B cell (primary cell): Measurements from ENCODE around the gene CXXC5. TPM values are rescaled to one million over a fixed set of nuclear protein-coding genes. Genes with fewer than 3 reads are reported as not detected.
A peak's percentile ranks its signal among the peaks of the same experiment; 100 is the strongest.

Experiments
- ATAC-seq: fragments of 200-7000 bp; cut with Tn5 transposase; one replicate; pipeline ENCODE4 v1.10.0; 2021; ENCODE audit warnings: low read depth, mild to moderate bottlenecking, moderate number of reproducible peaks, moderate library complexity
- CTCF ChIA-PET: fragments of 350-600 bp; sonication (Branson Sonifier 250); formaldehyde crosslinking; loops from one replicate; lab custom pipeline; 2021; ENCODE audit warnings: antibody characterized with exemption, inconsistent platforms; lab: Charles Lee
- POLR2A ChIA-PET: fragments of 350-600 bp; sonication (Branson Sonifier 250); formaldehyde crosslinking; loops from one replicate; lab custom pipeline; 2021; ENCODE audit warnings: antibody characterized with exemption; lab: Charles Lee
- DNase-seq: peaks from one replicate; pipeline ENCODE4 v3.0.0; 2013
- H2AFZ ChIP-seq: 2 replicates; pipeline ENCODE4 v1.6.1; 2012; ENCODE audit warnings: mild to moderate bottlenecking, low read depth, low read length; ENCODE audit not compliant: insufficient read depth, poor library complexity, severe bottlenecking
- H3K27ac ChIP-seq, 2 donors: 1 replicate in 1 of 2; 2 replicates in 1 of 2; pipeline ENCODE4 v1.5.1; 2012 to 2013; ENCODE audit warnings: low read length in 2 of 2, mild to moderate bottlenecking in 2 of 2, moderate library complexity in 1 of 2
- H3K27me3 ChIP-seq, 4 experiments: fragments of 200-600 bp in 1 of 4; sonication (generic) in 1 of 4; replicated peaks in 1 of 4; 1 replicate in 2 of 4; 2 replicates in 2 of 4; pipeline versions ENCODE4 v1.6.1 to v1.7.0; 2013 to 2016; ENCODE audit warnings: low read length in 3 of 4, mild to moderate bottlenecking in 2 of 4, mixed read lengths in 1 of 4, moderate library complexity in 1 of 4; ENCODE audit not compliant: insufficient read depth in 4 of 4, control insufficient read depth in 3 of 4; ENCODE audit errors: control extremely low read depth in 1 of 4
- H3K36me3 ChIP-seq, 2 experiments: replicated peaks in 1 of 2; 1 replicate in 1 of 2; 2 replicates in 1 of 2; pipeline versions ENCODE4 v1.6.1 to v1.7.1; 2013; ENCODE audit warnings: low read length in 1 of 2; ENCODE audit not compliant: insufficient read depth in 2 of 2, control insufficient read depth in 1 of 2; ENCODE audit errors: control extremely low read depth in 1 of 2, extremely low read depth in 1 of 2
- H3K4me1 ChIP-seq, 2 donors: fragments of 200-600 bp in 1 of 2; sonication (generic) in 1 of 2; 1 replicate in 1 of 2; 2 replicates in 1 of 2; pipeline versions ENCODE4 v1.5.1 to v1.6.1; 2013 to 2017; ENCODE audit warnings: low read length in 2 of 2; ENCODE audit not compliant: control insufficient read depth in 2 of 2, insufficient read depth in 2 of 2
- H3K4me2 ChIP-seq: replicated peaks from 2 replicates; pipeline ENCODE3; 2012; ENCODE audit warnings: mild to moderate bottlenecking, low read depth, low read length; ENCODE audit not compliant: poor library complexity, severe bottlenecking
- H3K4me3 ChIP-seq, 5 experiments: fragments of 200-600 bp in 1 of 5; sonication (generic) in 1 of 5; 1 replicate in 3 of 5; 2 replicates in 2 of 5; pipeline versions ENCODE4 v1.5.1 to v1.7.0; 2011 to 2016; ENCODE audit warnings: low read length in 4 of 5, mild to moderate bottlenecking in 4 of 5, low read depth in 2 of 5, control low read depth in 1 of 5, moderate library complexity in 1 of 5; ENCODE audit not compliant: insufficient read depth in 1 of 5; ENCODE audit errors: control extremely low read depth in 1 of 5, extremely low read depth in 1 of 5
- H3K79me2 ChIP-seq: fragments of 200-600 bp; sonication (generic); one replicate; pipeline ENCODE4 v1.6.0; 2016; ENCODE audit warnings: low read length; ENCODE audit not compliant: control insufficient read depth, insufficient read depth
- H3K9ac ChIP-seq: fragments of 200-600 bp; sonication (generic); 2 replicates; pipeline ENCODE4 v1.6.1; 2017; ENCODE audit warnings: mild to moderate bottlenecking, low read length, moderate library complexity
- H3K9me3 ChIP-seq, 3 donors: one replicate each; pipeline versions ENCODE4 v1.6.1 to v1.7.1; 2013; ENCODE audit warnings: low read length in 2 of 3; ENCODE audit not compliant: control insufficient read depth in 2 of 3, insufficient read depth in 1 of 3; ENCODE audit errors: control extremely low read depth in 1 of 3
- H4K20me1 ChIP-seq: 2 replicates; pipeline ENCODE4 v1.6.0; 2012; ENCODE audit warnings: mild to moderate bottlenecking, low read length; ENCODE audit not compliant: insufficient read depth, control insufficient read depth, poor library complexity, severe bottlenecking
- H3K27ac Mint-ChIP-seq: one replicate; pipeline ENCODE4 v1.8.0; 2021; ENCODE audit warnings: mixed read lengths
- H3K27me3 Mint-ChIP-seq: one replicate; pipeline ENCODE4 v1.8.0; 2021; ENCODE audit warnings: mixed read lengths
- H3K4me1 Mint-ChIP-seq: one replicate; pipeline ENCODE4 v1.8.0; 2021; ENCODE audit warnings: mixed read lengths
- H3K4me3 Mint-ChIP-seq: one replicate; pipeline ENCODE4 v1.8.0; 2021; ENCODE audit warnings: mixed read lengths
- H3K9me3 Mint-ChIP-seq: one replicate; pipeline ENCODE4 v1.8.0; 2022; ENCODE audit warnings: mixed read lengths; ENCODE audit not compliant: insufficient read depth
- CTCF ChIP-seq: fragments of 200-600 bp; IDR thresholded peaks from one replicate; pipeline ENCODE4 v1.8.0; 2022; ENCODE audit warnings: antibody characterized with exemption, mild to moderate bottlenecking
- EZH2 ChIP-seq: IDR thresholded peaks from 2 replicates; pipeline ENCODE4 v1.6.1; 2012; ENCODE audit warnings: borderline replicate concordance, low read depth, mild to moderate bottlenecking, moderate library complexity, low read length; ENCODE audit not compliant: insufficient read depth, poor library complexity, severe bottlenecking
- WGBS: methylation state at CpG from one replicate; pipeline ENCODE4 v1.1.5; 2013; ENCODE audit warnings: missing lambda C conversion rate; ENCODE audit not compliant: insufficient coverage; 5-methylcytosine and 5-hydroxymethylcytosine counted together
- intact Hi-C: fragments of 100-400 bp; cut with micrococcal nuclease; formaldehyde crosslinking; loops from one replicate; pipeline ENCODE4 v1.10.0; 2022
- polyA plus RNA-seq: library from polyadenylated mRNA; depleted of rRNA; stranded (reverse); fragments of >200 nt; gene quantifications from 2 replicates; pipeline ENCODE4 v1.2.3, GENCODE V29; 2012
- total RNA-seq, 2 donors: library from RNA; stranded (reverse); fragments of 120-200 nt in 1 of 2; gene quantifications; 1 replicate in 1 of 2; 2 replicates in 1 of 2; pipeline versions ENCODE4 v1.2.3 to v1.2.4, GENCODE V29; 2013 to 2022

Gene CXXC5
- total and polyA plus RNA-seq, 2 donors (not counting 1 experiment from before 2014, with no cell fraction given): 126 to 143 TPM

- Histone ChIP-seq H3K36me3 (peaks cover 0 to 37% of the 10 kb centered on the region in 2 experiments), H3K4me2 (peak overlapping the region; percentile 67), H3K9me3 (peaks cover 0 to 4% (median 0%) of the 10 kb centered on the region in 3 donors), H2AFZ (no peak overlapping the region), H4K20me1 (peaks cover 60% of the 10 kb centered on the region), H3K79me2 (peaks cover 13% of the 10 kb centered on the region), H3K27ac (peak overlapping the region; percentile 2 to 47), H3K9ac (no peak overlapping the region), H3K4me1 (peaks cover 59 to 74% of the 10 kb centered on the region in 2 donors), H3K4me3 (no peak overlapping the region), H3K27me3 (no peaks in the 10 kb centered on the region)
- no peak overlapping the region for H3K4me3 Mint-ChIP-seq
- TF ChIP-seq EZH2: no peak
- TF ChIP-seq CTCF: no peak
- H3K27me3 Mint-ChIP-seq: no peaks in the 10 kb centered on the region
- H3K4me1 Mint-ChIP-seq: peaks cover 65% of the 10 kb centered on the region
- DNase-seq: no peak
- CTCF ChIA-PET: interaction anchor here (0.7 to 14.0 kb wide), 15 partner anchors 10 to 123 kb away, joined by 3 to 502 read pairs (median 18); partner anchors contain the start of gene CXXC5
- WGBS: 53% methylated on average over 12 of the region's 14 CpGs
- H3K9me3 Mint-ChIP-seq: no peaks in the 10 kb centered on the region
- ATAC-seq: no peak
- H3K27ac Mint-ChIP-seq: peak overlapping the region; percentile 80
- intact Hi-C loops: no loop called here
- POLR2A ChIA-PET: interaction anchor here (0.7 to 4.8 kb wide), 10 partner anchors 17 to 1910 kb away, joined by 3 to 64 read pairs (median 9); partner anchors contain the start of gene CXXC5
These were observed 40.0 kb downstream of the CXXC5 start for GRCh38 chr5:139688088-139688702.
